HG03159 (cell line): ENCODE results near the gene NUTM2F.
"Not testable (repeated sequence)": the region's sequence is repeated elsewhere in the genome, so short reads cannot be mapped to it uniquely, and the experiment has no call there.

ENCODE experiments used
- ATAC-seq: cut with Tn5 transposase; IDR thresholded peaks from one replicate; pipeline ENCODE4 v1.9.1; 2021; ENCODE audit warnings: mild to moderate bottlenecking, moderate library complexity; ENCODE audit not compliant: unreplicated experiment

Gene NUTM2F, protein sequence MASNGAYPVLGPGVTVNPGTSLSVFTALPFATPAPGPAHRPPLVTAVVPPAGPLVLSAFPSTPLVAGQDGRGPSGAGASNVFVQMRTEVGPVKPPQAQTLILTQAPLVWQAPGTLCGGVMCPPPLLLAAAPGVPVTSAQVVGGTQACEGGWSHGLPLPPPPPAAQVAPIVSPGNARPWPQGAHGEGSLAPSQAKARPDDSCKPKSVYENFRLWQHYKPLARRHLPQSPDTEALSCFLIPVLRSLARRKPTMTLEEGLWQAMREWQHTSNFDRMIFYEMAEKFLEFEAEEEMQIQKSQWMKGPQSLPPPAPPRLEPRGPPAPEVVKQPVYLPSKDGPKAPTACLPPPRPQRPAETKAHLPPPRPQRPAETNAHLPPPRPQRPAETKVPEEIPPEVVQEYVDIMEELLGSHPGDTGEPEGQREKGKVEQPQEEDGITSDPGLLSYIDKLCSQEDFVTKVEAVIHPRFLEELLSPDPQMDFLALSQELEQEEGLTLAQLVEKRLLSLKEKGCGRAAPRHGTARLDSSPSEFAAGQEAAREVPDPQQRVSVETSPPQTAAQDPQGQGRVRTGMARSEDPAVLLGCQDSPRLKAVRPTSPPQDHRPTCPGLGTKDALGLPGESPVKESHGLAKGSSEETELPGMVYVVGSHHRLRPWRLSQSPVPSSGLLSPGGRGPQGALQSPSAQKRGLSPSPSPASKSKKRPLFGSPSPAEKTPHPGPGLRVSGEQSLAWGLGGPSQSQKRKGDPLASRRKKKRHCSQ

DNA sequence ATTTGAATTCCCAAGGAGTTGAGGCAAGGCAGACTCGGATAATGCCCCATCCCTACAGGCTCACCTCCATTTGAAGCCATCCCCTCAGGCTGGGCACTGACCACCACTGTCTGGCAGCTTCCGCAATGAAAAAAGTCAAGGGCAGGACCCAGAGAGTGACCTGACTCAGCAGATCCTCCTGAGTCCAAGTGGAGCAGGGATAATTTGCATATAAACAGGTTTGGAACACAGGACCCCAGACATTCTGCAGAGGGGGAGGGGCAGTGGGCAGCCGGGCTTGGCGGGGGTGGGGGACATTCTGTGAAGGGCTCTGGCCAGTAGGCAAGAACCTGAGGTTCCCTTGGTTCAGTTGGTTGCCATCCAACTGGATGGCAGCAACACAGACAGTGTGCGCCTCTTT, at the start of gene NUTM2F:
Gene NUTM2F, minus strand, starts transcription at position 101 of the 400 bp plus-strand sequence. Its CDS starts 21 bp downstream, at position 80.
- not testable (repeated sequence) for ATAC-seq

DNA sequence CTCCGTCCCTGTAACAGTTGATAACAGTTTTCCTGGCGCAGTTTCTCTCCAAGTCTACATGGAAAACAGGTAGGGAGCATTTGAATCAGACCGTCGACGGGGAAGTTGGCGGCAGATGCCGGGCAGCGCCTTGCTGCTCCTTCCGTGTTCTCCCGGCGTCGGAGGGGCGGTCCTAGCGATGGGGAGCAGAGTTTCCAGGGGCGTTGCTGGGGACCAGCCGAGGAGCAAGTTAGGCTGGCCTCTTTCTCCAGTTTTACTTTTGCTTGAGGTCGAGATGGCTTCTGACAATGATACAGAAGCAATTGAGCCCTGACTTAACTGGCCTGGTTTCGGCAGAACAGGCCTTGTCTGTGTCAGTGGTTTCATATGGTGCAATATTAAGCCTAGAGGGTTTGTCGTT, 46.8 kb upstream of the NUTM2F start:
- ATAC-seq = peak; percentile 47

DNA sequence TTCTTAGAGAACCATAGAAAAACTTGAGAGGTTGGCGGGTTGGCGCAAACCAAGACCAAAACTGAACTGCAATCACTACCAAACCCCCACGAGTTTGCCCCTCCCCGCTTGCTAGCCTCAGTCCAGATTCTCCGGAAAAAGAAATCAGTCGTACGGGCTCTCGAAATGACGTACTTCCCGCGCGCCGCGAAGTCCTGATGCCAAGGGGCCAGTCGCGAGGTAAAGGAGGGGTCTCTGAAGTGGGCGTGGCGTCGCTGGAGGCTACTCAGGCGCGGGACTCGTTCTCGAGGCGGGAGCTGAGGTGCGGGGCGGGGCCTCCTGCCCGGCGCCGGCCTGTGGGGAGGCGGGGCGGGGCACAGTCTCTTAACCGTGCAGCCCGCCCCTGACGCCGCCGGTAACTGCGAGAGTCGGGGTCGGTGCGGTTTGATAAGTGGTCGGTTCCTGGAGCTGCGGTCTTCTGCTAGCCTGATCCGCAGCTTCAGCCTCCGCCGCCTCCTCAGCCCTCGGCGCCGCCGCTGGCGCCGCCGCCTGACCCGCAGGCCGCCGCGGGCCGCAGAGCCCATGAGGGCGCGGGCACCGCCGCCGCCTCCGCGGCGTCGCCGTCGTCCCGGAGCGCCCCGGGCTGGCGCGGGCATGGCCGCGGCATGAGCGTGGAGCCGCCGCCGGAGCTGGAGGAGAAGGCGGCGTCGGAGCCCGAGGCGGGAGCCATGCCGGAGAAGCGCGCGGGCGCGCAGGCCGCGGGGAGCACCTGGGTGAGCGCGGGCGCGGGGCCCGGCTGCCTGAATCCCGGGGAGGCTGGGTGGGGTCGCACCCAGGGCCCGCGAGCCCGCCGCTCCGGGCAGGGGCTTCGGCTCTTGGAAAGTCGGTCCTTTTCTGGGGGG, 46.0 kb upstream of the NUTM2F start:
- ATAC-seq = peak; percentile 92

DNA sequence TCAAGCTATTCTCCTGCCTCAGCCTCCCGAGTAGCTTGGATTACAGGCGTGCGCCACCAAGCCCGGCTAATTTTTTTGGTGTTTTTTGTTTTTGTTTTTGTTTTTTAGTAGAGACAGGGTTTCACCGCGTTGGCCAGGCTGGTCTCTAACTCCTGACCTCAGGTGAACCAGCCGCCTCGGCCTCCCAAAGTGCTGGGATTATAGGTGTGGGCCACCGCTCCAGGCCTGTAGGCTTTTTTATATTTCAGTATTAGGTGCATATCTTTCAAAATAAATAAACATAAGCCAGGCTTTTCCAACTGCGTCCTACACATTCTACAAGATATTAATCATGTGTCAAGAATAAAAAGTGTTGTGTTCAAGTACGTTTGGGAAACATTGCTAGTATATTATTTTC, 45.3 kb upstream of the NUTM2F start:
- ATAC-seq = not testable (repeated sequence)

DNA sequence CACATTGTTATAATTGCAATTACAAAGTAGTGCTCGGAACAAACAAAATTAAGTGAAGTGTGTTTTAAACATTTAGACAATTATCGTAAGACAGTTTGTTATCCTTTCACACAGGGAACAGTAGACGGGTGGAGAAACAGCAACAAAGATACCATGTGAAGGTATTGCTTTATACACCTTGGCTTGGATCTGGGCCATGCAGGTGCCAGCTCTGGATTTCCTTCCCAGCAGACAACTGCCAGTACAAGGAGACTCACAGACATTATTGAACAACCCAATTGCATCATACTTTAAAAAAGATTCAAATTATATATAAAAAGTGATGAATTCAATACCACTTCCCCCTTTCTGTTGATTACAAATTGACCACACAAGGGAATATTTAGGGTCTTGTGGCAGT, 41.8 kb upstream of the NUTM2F start:
- ATAC-seq = not testable (repeated sequence)

DNA sequence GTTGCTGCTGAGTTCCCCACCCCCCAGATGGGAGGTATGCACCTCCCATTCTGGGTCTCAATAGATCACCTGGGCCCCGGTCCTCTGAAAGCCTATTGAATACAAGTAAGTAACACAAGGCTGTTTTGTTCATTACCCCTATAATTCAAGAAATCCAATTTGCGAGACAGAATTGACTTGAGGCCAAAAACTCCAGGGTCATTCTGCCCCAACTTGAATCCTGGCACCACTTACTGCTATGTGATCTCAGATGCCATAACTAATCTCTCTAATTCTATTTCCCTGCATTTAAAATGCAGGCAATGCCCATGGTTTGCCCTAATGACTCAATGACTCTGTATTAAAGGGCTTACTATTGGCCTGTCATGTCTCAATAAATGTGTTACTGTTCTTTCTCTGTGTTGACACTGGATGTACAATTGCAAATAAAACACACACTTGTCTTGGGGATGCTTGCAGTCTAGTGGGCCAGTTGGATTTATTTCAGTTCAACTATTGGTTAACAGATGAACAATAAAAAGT, 35.7 kb upstream of the NUTM2F start:
- ATAC-seq = not testable (repeated sequence)

DNA sequence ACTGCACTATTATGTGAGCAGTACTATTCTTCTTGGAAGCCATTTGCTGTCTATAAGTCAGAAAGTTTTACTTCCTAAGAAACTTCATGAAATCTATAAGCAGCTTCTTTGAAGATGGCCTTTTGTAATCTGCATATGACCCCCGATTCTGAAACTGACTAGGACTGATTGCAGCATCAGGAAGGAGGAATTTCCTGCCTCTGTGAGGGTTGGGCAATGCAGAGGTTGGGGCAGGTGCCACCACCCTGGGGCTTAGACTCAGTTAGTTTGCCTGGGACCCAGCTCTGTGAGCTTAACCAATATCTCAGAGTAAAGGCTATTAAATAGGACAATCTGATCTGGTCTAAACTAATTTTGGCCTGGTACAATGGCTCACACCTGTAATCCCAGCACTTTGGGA, 28.7 kb upstream of the NUTM2F start:
- ATAC-seq = not testable (repeated sequence)

DNA sequence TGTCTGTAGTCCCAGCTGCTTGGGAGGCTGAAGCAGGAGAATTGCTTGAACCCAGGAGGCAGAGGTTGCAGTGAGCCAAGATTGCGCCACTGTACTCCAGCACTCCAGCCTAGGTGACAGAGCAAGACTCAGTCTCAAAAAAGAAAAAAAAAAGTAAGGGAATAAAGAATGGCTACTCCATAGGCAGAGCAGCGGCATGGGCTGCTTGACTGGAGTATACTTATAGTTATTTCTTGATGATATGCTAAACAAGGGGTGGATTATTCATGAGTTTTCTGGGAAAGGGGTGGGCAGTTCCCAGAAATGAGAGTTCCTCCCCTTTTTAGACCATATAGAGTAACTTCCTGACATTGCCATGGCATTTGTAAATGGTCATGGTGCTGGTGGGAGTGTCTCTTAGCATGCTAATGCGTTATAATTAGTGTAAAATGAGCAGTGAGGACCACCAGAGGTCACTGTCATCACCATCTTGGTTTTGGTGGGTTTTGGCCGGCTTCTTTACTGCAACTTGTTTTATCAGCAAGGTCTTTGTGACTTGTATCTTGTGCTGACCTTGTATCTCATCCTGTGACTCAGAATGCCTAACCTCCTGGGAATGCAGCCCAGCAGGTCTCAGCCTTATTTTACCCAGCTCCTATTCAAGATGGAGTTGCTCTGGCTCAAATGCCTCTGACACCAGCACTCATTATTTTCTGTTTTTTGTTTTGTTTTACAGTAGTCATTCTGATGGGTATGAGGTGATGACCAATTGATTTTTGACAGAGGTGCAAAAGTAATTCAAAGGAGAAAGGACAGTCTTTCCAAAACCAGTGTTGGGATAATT, 23.7 kb upstream of the NUTM2F start:
- not testable (repeated sequence) for ATAC-seq

DNA sequence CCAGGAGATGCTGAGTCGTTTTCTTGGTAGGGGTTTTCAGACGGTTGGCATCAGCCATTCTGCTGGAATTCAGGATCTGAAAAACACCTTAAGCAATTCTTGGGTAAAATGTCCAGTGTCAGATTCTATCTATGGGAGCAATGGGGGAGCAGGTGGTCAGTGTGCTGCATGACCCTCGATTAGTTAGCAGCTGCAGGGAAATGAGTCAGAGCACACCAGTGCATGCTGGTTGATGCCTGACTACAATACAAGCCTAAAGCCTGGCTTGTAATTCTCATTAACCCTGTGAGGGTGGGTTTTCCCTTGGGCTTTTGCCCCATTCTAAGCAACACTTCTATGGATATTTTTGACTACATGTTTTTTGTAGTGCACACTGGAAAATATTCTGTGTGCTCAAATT, 20.3 kb upstream of the NUTM2F start:
- not testable (repeated sequence) for ATAC-seq

DNA sequence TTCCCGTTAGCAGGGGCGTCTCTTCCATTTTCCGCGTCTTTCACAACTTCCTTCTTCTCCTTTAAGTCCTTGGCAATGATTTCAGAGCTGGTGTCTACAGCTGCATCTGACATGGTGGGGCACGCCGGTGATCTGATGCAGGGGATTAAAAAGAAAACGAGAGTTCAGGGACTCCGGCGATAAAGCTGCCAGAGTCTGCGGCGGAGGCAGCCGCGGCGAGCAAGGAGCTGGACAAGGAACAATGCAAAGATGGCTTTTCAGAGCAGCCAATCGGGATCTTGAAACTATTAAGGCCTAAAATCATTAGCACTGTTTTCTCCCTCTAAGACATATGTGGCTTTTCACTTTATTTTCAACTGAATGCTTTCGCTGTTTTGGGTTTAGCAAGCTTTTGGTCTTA, 19.0 kb upstream of the NUTM2F start:
- not testable (repeated sequence) for ATAC-seq

DNA sequence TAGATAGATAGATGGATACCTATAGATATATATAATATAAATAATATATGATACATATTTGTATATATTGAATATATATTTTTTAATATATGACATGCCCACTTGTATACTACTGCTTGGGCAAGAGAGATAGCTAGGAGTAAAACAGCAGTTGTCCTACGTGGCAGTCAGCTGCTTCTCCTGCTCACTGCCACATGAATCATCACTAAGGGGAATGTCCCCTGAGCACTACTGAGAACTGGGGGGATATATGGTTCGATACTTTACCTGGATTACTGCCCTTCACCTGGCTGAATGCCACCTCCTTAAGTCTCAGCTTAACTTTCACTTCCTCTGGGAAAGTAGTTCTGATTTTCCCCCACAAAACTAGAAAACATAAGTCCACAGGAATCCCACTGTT, 13.3 kb upstream of the NUTM2F start:
- ATAC-seq = not testable (repeated sequence)

DNA sequence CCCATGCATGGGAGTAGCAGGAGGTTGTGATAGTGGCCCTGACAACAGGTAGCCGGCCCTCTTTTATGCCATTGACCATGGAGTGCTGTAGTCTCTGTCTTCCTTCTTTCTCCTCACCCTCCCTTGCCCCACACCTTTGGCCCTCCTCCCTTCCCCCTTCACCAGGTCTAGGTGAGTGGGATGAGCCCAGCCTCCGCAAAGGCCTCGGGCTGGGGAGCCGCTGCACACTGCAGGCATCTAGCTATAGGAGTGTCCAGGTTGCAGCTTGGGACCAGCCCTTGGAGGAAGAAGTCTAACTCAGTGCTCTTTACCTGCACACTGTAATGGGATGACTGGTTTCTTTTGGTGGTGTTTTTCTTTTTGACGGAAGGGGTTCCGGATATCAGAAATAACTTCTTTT, 12.3 kb upstream of the NUTM2F start:
- not testable (repeated sequence) for ATAC-seq

DNA sequence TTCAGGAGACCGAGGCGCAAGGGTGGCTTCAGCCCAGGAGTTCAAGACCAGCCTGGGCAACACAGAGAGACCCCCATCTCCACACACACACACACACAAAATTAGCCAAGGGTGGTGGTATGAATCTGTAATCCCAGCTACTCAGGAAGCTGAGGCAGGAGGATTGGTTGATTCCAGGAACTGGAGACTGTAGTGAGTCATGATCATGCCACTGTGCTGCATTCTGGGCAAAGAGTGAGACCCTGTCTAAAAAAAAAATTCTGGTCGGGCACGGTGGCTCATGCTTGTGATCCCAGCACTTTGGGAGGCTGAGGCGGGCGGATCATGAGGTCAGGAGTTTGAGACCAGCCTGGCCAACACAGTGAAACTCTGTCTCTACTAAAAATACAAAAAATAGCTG, 11.2 kb upstream of the NUTM2F start:
- ATAC-seq = not testable (repeated sequence)

DNA sequence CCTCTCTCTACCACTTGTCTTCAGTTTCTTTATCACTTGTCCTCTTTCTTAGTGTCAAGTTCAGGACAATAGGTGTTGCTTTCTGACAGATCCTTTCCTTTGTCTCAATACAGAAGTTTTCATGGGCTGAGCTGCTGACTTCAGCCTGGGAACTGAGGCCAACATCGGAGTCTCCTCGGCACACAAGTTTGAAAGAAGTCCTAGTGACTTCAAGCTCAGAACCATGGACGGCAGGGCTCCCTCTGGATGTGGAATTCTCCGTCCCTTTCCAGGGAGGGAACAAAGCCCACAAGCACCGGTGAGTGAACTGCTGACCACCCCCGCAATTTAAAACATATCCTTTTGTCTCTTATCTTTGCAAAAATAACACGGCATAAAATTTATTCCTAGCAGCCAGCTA, 10.3 kb upstream of the NUTM2F start:
- ATAC-seq = not testable (repeated sequence)

DNA sequence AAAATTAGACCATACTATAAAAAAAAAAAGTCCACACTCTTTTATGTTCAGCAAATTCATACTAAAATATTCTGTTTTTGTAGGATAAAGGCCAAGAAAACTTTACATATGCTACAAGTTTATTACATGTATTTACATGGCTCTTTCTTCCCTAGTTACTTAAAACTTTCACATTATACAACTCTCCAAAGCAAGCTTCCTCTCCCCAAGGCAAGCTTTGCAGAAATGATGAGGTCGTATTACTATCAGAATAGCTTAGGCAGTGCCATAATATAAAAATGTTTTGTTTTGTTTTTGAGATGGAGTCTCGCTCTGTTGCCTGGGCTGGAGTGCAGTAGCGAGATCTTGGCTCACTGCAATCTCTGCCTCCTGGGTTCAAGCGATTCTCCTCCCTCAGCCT, 8.0 kb upstream of the NUTM2F start:
- ATAC-seq = not testable (repeated sequence)

DNA sequence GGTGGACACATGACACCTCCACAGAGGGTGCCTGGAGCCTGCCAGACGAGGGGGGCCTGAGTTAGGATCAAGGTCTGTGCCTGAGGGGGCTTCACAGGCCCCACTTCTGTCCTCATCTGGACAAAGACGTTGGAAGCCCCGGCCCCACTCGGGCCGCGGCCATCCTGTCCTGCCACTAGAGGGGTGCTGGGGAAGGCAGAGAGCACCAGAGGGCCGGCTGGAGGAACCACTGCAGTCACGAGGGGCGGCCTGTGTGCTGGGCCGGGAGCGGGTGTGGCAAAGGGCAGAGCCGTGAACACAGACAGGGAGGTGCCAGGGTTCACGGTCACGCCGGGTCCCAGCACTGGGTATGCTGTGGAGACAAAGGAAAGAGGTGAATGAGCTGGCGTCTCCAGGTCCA, 2.9 kb downstream of the NUTM2F start:
- ATAC-seq = not testable (repeated sequence)

DNA sequence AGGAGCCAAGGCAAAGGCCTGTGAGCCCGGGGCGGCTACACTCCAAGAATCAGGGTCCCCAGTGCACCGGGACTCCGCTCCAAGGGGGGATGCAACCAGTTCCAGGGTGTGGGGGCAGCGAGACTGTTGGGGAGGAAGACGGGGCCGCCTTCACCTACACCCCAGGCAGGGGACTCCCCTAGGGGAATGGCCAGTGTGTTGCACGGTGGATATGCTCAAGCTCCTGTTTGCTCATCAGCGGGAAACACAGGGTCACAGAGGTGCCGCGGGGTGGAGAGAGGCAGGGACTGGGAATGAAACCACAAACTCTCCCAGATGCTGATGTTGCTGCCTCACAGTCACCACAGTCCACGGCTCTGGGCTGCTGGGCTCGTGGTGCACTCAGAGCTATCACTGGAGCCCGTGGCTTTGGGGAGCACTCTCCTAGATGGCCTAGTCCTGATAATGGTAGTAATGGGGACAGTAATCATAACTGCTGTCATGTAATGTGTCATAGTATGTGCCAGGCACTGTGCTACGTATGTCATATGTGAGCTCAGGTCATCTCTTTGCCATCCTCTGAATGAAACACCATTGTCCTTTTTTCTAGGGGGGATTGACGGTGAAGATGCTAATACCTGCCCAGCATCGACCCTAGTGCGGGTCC, 5.2 kb downstream of the NUTM2F start:
- not testable (repeated sequence) for ATAC-seq

DNA sequence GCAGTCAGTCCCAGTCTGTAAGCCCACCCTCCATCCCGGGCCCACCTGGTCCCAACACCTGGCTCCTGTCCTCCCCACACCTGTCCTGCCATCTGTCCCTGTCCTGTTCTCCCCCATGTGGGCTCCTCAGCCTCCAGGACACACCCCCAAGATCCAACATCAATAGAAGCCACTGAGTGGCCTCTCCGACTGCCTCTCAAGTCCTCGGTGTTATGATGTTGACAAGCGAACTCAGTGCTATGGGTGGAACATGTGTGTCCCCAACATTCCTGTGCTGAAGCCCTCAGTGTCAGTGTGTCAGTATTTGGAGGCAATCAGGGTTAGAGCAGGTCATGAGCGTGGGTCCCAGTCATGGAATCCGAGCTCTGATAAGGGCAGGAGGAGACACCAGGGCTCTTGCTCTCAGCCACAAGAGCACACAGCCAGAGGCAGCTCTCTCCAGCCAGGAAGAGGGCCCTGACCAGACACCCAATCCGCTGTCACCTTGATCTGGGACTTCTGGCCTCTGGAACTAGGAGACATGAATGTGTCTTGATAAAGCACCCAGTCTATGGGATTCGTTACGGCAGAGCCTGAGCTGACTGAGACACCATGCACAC, 6.0 kb downstream of the NUTM2F start:
- not testable (repeated sequence) for ATAC-seq
